Progenitor cell of endocrine pancreas (in vitro differentiated cells): ENCODE data around the gene CFAP74. TPM values are rescaled to one million over a fixed set of nuclear protein-coding genes. Genes with fewer than 3 reads are reported as not detected.

Source experiments
- DNase-seq: peaks from one replicate; pipeline ENCODE4 v3.0.0; 2021; ENCODE audit warnings: low spot score; ENCODE audit not compliant: unreplicated experiment
- H3K27ac Mint-ChIP-seq: 2 replicates; pipeline ENCODE4 v1.8.0; 2021; ENCODE audit warnings: mild to moderate bottlenecking, moderate library complexity, mixed read lengths
- H3K27me3 Mint-ChIP-seq: 2 replicates; pipeline ENCODE4 v1.8.0; 2021; ENCODE audit warnings: mixed read lengths
- H3K36me3 Mint-ChIP-seq: 2 replicates; pipeline ENCODE4 v1.8.0; 2022; ENCODE audit warnings: mixed read lengths; ENCODE audit not compliant: insufficient read depth
- H3K4me1 Mint-ChIP-seq: 2 replicates; pipeline ENCODE4 v1.8.0; 2021; ENCODE audit warnings: low read depth, mixed read lengths
- H3K4me3 Mint-ChIP-seq: 2 replicates; pipeline ENCODE4 v1.8.0; 2021; ENCODE audit warnings: low read depth, mild to moderate bottlenecking, moderate library complexity, mixed read lengths
- H3K9me3 Mint-ChIP-seq: 2 replicates; pipeline ENCODE4 v1.8.0; 2021; ENCODE audit warnings: low read depth, mixed read lengths
- total RNA-seq: library from RNA; stranded (reverse); gene quantifications from 2 replicates; pipeline ENCODE4 v1.2.1, GENCODE V29; 2021
- TF ChIP-seq, protein P1 (sequence below): fragments of 200-600 bp; sonication (generic); IDR thresholded peaks from one replicate; pipeline ENCODE4 v1.5.0; 2021; ENCODE audit warnings: antibody characterized with exemption, mild to moderate bottlenecking; ENCODE audit not compliant: unreplicated experiment

CFAP74 gene
- total RNA-seq, 1 donor from 2014 or later: 0.93 TPM

GRCh38 chr1:1879942-1880341 is 123.6 kb downstream of the CFAP74 start:
- no peaks in the 10 kb centered on the region for H3K27me3 Mint-ChIP-seq
- H3K4me3 Mint-ChIP-seq: no peak overlapping the region
- peaks cover 24% of the 10 kb centered on the region for H3K36me3 Mint-ChIP-seq
- no peaks in the 10 kb centered on the region for H3K9me3 Mint-ChIP-seq
- H3K27ac Mint-ChIP-seq: no peak overlapping the region
- TF ChIP-seq, protein P1, sequence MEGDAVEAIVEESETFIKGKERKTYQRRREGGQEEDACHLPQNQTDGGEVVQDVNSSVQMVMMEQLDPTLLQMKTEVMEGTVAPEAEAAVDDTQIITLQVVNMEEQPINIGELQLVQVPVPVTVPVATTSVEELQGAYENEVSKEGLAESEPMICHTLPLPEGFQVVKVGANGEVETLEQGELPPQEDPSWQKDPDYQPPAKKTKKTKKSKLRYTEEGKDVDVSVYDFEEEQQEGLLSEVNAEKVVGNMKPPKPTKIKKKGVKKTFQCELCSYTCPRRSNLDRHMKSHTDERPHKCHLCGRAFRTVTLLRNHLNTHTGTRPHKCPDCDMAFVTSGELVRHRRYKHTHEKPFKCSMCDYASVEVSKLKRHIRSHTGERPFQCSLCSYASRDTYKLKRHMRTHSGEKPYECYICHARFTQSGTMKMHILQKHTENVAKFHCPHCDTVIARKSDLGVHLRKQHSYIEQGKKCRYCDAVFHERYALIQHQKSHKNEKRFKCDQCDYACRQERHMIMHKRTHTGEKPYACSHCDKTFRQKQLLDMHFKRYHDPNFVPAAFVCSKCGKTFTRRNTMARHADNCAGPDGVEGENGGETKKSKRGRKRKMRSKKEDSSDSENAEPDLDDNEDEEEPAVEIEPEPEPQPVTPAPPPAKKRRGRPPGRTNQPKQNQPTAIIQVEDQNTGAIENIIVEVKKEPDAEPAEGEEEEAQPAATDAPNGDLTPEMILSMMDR: no peak
- no peak for DNase-seq
- peaks cover 30% of the 10 kb centered on the region for H3K4me1 Mint-ChIP-seq

DNA sequence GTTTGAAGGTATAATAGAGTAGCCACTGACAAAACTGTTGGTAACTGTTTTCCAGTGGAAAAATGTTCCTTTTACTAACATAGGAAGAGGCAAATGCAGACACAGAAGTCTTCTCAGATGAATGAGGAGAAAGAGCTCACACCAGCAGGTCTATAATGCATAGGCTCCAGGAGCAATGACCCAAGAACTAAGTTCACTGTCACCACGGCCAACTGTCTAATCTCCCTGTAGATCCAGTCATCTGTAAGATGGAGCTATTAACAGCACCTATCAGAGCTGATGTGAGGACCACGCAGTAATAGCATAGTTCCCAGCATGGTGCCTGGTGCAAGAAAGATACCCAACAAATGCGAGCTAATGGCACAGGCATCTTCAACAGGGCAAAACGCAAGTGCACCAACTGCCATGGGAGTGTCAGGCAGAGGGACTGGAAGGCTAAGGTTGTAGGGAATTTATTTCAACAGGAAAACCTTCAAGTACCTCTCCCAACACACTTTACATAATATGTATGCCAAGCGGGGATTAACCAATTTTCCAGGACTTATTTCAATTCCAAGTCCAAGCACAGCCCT is 125.6 kb downstream of the CFAP74 start:
- H3K4me3 Mint-ChIP-seq: no peak overlapping the region
- peaks cover 22% of the 10 kb centered on the region for H3K4me1 Mint-ChIP-seq
- TF ChIP-seq, protein P1: no peak
- no peaks in the 10 kb centered on the region for H3K9me3 Mint-ChIP-seq
- no peak for DNase-seq
- H3K27me3 Mint-ChIP-seq: no peaks in the 10 kb centered on the region
- peaks cover 29% of the 10 kb centered on the region for H3K36me3 Mint-ChIP-seq
- no peak overlapping the region for H3K27ac Mint-ChIP-seq

GRCh38 chr1:1876335-1876930 is 127.2 kb downstream of the CFAP74 start:
- no peaks in the 10 kb centered on the region for H3K9me3 Mint-ChIP-seq
- TF ChIP-seq, protein P1: no peak
- H3K4me1 Mint-ChIP-seq: peaks cover 20% of the 10 kb centered on the region
- peaks cover 33% of the 10 kb centered on the region for H3K36me3 Mint-ChIP-seq
- no peak for DNase-seq
- no peak overlapping the region for H3K4me3 Mint-ChIP-seq
- H3K27ac Mint-ChIP-seq: peak overlapping the region; percentile 34
- no peaks in the 10 kb centered on the region for H3K27me3 Mint-ChIP-seq

- no peaks in the 10 kb centered on the region for H3K27me3 Mint-ChIP-seq
- no peak for DNase-seq
- TF ChIP-seq, protein P1: no peak
- H3K4me1 Mint-ChIP-seq: peaks cover 15% of the 10 kb centered on the region
- no peak overlapping the region for H3K27ac Mint-ChIP-seq
- no peaks in the 10 kb centered on the region for H3K9me3 Mint-ChIP-seq
- peaks cover 33% of the 10 kb centered on the region for H3K36me3 Mint-ChIP-seq
- H3K4me3 Mint-ChIP-seq: no peak overlapping the region
Observed at GRCh38 chr1:1875932-1876331, 127.7 kb downstream of the CFAP74 start.

DNA sequence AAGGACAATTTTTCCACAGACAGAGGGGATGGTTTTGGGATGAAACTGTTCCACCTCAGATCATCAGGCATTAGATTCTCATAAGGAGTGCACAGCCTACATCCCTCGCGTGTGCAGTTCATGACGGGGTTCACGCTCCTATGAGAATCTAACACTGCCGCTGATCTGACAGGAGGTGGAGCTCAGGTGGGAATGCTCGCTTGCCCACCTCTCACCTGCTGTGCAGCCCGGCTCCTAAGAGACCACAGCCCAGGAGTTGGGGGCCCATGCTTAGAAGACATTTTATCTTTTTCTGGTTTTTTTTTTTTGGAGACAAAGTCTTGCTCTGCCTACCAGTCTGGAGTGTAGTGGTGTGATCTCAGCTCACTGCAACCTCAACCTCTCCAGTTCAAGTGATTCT is 128.7 kb downstream of the CFAP74 start:
- Mint-ChIP-seq H3K9me3 (no peaks in the 10 kb centered on the region), H3K36me3 (peaks cover 33% of the 10 kb centered on the region), H3K4me3 (no peak overlapping the region), H3K27me3 (no peaks in the 10 kb centered on the region), H3K27ac (no peak overlapping the region), H3K4me1 (peaks cover 10% of the 10 kb centered on the region)
- TF ChIP-seq, protein P1: no peak
- no peak for DNase-seq
